GM18511 (cell line): Measurements from ENCODE around the gene DDB1.

Experiments
- ATAC-seq: cut with Tn5 transposase; IDR thresholded peaks from one replicate; pipeline ENCODE4 v1.9.1; 2021; ENCODE audit warnings: mild to moderate bottlenecking, moderate library complexity; ENCODE audit not compliant: unreplicated experiment

The DDB1 gene

DNA sequence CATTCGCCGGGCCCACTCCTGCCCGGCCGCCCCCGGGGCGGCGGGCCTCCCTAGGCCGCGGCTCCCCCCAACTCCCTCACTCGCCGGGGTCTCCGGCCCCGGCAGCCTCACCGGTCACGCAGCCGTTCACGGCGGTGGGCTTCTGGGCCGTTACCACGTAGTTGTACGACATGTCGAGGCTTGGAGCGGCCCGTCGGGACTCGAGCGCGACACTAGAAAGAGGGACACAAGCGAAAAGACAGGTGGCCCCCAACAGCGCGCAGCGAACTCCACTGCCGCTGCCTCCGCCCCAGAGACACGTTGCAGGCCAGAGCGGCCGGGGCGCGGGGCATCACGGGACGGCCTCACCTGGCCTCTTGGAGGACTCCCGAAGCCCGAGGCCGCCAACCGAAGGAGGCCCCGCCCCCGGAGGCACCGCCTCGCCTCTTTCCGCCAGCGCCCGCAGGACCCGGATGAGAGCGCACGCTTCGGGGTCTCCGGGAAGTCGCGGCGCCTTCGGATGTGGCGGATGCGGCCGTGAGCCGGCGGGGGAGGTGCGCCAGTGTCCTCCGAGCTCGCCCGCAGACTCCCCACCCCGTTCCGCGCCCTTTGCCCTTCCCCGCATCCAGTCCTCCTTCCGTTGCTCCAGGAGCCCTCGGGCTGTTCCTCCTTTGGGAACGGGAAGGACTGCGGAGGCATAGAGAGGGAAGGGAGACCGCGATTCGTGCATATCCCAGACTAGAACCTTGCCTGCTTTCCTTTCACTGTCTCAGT lies at the start of gene DDB1, which contains the start of gene TKFC:
Gene DDB1 (minus strand): TSS at position 309 of the 753 bp plus-strand sequence. CDS start 137 bp downstream, at position 172.
Gene TKFC (plus strand): TSS at position 432 of the 753 bp plus-strand sequence. CDS start 1,501 bp downstream, outside the sequence.
- peak; percentile 91 for ATAC-seq

DNA sequence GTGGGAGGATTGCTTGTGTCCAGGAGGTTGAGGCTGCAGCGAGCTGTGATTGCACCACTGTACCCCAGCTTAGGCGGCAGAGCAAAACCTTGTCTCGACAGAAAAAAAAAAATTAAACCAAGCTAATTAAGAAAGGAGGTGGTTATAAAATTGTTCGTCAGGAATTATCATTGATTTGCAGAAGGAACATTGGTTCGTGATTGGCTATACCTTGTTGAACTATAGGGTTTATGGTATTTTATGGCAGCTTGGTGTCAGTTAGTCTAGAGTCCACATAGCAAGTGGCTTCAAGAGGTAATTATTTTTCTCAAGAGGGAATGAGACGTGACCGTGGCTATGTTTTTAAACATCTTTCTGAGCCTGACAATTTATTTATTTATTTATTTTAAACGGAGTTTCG lies 48.0 kb upstream of the DDB1 start:
- ATAC-seq = no peak

DNA sequence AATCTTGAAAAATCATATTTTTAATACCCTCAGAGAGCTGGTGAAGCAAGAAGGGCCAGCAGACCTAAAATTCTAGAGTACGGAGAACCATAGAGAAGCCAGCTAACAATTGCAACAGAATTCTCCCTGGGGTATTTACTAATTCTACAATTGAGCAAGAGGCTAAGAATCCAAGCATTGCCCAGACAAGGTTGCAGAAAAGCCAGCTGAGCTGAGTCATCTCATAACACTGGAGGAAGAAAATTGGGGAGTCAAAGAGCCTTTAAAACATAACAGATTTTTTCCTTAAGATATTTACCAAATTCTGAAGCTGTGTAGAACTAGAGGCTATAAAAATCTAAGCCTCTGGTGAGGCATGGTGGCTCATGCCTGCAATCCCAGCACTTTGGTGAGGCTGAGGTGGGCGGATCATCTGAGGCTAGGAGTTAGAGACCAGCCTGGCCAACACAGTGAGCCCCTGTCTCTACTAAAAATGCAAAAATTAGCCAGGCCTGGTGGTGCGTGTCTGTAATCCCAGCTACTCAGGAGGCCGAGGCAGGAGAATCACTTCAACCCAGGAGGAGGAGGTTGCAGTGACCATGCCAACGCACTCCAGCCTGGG lies 45.9 kb upstream of the DDB1 start:
- no peak for ATAC-seq

DNA sequence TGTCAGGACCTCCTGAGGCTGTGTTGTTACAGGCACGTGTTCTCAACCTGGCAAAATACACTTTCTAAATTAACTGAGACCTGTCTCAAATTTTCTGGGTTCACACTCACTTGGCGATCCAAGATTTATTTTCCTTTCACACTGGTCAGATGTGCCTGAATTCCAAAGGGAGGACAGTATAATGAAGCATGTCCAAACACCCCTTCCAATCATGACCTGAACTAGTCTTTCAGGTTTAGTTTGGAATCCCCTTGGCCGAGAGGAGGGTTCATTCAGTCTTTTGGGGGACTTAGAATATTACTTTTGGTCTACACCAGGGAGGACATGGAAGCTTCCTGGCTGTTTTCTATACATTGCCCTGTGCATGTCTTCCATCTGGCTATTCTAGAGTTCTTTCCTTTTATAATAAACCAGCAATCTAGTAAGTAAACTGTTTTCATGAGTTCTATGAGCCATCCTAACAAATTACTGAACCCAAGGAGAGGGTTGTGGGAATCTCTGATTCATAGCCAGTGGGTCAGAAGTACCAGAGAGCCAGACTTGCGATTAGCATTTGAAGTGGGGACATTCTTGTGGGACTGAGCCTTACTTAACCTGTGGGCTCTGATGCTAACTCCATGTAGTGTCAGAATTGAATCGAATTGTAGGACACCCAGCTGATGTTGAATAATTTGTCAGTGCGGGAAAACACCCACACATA lies 44.7 kb upstream of the DDB1 start:
- no peak for ATAC-seq

DNA sequence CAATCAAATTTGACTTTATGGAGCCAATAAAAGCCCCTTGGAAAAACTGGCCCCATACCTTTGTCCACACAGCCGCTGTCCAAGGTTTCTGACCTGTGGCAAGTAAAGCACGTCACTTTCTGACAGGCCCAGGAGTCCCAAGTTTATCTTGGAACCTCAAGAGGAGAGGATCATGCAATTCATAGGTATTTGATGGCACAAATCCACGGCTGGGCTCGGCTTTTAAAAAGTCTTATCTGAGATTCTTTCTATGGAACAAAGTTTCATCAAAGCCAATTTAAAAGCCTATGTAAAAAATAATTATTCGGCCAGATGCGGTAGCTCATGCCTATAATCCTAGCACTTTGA lies 42.8 kb upstream of the DDB1 start:
- no peak for ATAC-seq

DNA sequence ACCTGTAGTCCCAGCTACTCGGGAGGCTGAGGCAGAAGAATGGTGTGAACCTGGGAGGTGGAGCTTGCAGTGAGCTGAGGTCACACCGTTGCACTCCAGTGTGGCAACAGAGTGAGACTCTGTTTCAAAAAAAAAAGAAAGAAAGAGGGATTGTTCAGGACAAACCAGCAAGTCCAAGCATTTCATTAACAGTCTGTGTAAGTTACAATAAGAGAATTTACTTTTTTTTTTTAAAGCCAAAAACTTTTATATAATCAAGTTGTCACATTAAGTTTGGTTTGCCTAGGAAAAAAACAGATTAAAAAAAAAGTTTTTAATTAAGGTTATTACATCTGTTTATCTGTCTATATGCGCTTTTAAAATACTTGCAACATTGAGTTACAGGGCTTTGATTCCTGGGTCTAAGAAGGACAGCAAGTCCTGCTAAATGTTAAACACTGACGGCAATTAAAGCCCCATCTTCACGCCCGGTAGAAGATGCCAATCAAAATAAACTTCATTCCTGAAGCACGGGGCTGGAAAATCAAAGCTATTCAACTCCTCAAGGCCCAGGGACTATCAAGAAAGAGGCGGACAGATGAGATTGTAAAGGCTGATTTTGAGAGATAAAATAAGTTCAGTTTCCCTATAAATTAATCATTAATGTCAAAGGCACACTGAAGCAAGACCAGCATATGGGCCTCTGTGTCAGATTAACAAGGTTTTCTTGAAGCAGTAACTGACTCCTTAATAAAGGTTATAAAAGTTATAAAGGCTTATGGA lies 39.9 kb upstream of the DDB1 start:
- ATAC-seq = no peak

DNA sequence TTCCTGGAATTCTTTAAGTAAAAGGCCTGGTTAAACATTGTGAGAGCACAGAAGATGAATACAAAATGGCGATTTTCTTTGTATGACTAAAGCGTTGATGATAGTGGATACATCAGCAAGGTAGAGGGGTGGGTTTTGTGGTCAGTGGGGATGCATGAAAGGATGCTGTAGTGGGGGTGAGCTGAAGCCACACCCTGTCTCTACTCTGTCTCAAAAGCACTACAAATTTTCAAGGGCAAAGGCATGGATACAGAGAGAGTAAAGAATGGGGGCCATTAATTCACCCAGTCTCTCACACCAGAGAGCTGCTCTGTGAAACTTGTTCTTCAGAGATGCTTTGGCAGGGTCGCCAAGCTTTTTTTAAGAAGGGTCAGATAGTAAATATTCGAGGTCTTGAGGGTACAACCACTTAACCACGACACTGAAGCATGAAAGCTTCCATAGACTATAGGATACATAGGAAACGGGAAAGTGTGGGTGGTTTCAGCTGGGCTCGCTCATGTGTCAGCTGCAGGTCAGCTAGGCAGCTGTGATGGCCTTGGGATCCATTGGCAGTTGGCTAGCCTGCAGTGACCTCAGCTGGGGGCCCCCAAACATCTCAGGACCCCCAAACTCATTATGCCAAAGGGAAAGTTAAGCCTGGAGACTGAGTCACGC lies 37.6 kb upstream of the DDB1 start:
- ATAC-seq = peak; percentile 20

DNA sequence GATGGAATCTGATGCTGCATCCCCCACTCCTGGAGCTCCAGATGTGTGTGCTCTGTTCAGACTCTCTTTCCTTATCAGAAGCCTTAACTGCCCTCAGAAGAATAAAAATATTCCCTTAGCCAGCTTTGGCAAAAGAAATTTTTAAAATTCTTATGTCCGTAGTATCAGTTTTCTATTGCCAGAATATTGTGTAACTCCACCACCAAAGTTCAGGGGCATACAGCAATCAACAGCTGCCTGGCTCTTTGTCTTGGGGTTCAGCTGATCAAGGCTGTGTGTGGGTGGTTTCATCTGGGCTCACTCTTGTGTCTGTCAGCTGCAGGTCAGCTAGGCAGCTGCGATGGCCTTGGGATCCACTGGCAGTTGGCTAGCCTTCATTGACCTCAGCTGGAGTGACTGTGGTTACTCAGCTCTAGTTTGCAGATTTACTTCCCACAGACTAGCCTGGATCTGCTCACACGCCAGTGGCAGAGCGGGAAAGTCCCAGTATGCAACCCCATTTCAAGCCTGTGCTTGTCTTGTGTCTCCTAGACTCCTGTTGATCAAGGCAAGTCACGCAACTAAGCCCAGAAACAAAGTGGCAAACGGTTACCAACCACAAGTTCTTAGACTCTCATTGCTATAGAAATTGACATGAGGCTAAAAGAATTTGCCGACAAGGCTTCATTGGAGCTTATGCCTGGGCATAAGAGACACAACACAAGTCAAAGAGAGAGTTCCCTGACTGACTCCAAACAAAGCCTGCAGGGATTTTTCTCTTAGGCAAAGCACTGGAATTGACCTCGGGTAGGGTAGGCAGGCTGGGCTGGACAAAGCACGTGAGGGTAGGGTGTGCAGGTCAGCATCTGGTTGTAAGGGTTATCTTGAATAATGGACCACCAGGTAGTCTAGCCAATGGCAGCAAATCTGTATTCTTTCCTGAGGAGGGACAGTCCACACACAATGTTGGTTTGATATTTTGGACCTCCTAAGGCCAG lies 36.8 kb upstream of the DDB1 start:
- ATAC-seq = peak; percentile 72

DNA sequence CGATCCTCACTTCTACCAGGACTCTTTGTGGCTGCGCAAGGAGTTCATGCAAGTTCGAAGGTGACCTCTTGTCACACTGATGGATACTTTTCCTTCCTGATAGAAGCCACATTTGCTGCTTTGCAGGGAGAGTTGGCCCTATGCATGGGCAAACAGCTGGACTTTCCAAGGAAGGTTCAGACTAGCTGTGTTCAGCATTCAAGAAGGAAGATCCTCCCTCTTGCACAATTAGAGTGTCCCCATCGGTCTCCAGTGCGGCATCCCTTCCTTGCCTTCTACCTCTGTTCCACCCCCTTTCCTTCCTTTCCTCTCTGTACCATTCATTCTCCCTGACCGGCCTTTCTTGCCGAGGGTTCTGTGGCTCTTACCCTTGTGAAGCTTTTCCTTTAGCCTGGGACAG lies 35.7 kb upstream of the DDB1 start:
- no peak for ATAC-seq

DNA sequence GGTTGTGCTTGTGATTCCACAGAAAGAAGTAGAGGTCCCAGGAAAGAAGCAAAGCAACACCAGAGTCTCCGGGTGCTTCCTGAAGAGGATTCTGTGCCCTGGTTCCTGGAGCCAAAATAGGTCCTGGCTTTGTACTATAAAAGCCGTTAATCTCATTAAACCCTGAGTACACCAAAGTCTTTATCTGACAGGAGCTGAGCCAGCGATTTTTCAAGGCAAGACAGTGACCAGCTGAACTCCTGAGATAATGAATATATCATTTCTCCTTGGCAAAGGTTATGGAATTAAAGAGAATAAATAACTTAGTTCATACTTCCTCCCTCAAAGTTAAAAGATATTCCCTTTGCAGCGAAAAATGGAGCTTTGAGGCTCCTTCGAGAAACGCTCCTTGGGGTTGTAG lies 34.5 kb upstream of the DDB1 start:
- ATAC-seq = no peak

DNA sequence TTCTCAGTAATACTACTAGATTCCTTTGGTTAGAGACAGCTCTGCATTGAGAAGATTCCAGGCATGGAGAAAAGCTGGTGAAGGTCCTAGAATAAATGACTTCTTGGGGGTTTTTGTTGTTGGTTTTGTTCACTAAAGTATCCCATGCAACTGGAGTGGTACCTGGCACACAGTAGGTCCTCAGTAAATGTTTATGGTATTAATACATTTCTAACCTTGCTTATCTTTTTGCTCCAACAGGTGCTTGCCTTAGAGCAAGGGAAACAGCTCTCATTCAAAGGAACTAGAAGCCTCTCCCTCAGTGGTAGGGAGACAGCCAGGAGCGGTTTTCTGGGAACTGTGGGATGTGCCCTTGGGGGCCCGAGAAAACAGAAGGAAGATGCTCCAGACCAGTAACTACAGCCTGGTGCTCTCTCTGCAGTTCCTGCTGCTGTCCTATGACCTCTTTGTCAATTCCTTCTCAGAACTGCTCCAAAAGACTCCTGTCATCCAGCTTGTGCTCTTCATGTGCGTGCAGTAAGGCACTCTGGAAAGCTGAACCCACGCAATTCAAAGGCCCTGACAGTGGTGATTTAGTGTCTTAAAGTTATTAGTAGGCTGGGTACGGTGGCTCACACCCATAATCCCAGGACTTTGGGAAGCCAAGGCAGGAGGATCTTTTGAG lies 31.2 kb upstream of the DDB1 start:
- ATAC-seq = no peak

DNA sequence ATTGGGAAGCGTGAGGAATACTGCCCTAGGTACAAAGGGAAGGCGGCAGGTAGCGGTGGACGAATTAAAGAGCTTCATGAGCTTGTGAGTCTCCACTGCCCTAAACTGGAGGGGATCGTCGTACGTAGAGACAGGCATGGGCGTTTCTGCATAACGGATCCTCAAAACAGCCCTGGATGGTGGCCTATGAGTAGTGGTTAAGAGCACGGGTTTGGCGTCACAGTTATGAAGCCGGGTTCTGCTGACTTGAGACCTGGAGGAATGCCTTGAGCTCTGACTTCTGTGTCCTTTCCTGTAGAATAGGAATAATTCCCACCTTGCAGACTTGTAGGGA lies 29.6 kb upstream of the DDB1 start:
- peak; percentile 3 for ATAC-seq

DNA sequence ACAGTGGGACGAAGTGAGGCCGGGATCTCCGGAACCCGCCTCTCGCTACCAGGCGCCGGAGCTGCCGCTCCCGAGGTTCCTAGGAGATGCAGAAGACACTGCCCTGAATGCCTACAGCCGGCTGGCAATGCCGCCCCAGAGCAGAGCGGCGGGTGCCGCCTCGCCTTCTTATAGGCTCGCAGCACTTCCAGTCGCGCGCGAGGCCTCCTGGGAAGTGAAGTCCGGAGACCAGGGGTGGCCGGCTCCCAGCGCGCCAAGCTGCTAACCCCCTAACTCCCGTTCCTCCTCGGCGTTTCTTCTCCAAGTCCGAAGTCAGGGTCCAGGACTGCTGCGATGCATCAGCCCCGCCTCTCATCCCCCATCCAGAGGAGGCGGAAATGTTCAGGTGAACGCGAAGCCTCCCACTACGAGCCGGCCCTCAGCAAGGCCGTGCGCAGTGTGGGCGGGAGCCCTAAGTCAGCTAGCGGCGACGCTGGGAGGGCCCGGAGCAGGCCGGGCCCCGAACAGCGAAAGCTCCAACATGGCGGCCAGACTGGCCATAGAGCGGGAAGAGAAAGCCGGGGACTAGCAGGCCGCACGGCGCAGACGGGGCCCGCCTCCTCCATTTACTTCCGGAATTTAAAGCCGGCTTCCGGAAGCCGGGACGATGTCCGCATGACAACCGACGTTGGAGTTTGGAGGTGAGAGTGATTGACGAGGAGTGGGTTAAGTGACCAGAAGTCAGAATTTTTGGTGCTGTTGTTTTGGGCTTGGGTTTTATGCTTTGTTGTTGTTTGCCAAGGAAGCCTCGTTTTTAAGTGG lies 29.0 kb upstream of the DDB1 start, which contains the start of the genes CYB561A3 and TMEM138:
Gene CYB561A3 (minus strand): TSS at position 142 of the 801 bp plus-strand sequence. CDS start 5,169 bp downstream, outside the sequence.
Gene TMEM138 (plus strand): TSS at position 634 of the 801 bp plus-strand sequence. CDS start 2,017 bp downstream, outside the sequence.
- peak; percentile 79 for ATAC-seq

DNA sequence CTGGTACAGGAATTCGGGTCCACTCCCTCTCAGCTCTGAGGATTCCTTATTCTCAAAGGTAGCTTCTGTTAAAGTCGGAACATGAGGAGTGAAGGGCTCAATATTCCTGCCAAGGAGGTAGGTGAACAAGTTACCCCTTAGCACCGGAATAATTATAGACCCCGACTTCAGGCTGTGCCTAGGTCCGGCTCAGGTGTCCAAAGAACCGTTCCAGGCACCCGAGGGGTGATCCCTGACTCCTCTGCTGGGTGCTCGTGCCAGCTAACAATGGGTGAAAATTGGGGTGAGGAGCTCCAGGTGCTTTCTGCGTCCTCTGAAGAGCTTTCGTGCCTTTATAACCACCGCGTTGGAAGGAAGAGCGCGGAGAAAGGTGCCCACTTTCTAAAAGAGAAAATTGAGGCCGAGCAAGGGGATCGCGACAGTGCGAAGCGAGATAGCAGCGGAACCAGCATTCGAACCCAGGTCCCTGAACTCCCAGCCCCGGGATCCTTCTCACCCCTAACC lies 28.4 kb upstream of the DDB1 start:
- ATAC-seq = peak; percentile 2

DNA sequence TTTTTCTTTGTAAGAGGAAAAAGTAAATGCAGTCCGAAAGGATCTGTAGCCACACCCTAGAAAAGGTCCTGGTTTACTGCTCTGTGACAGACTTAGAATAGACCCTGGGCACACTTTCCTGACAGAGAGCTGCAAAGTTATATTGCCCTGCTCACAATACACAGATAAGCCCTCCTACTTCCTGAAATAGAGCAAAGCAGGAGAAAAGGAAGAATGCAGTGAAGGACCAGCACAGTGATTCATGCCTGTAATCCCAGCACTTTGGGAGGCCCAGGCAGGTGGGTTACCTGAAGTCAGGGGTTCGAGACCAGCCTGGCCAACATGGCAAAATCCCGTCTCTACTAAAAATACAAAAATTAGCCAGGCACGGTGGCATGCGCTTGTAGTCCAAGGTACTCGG lies 26.6 kb upstream of the DDB1 start:
- ATAC-seq = no peak

DNA sequence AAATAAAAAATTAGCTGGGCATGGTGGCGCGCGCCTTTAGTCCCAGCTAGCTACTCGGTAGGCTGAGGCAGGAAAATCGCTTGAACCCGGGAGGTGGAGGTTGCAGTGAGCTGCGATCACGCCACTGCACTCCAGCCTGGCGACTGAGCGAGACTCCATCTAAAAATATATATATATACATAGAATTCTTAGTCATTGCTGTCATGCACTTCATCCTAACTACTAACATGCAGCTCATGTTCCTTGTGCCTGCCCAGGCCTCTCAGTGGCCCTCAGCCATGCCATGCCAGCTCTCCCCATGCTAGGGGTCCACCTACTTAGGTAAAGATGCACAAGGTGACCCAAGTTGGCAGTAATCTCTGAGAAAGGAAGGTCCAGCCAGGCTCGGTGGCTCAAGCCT lies 25.7 kb upstream of the DDB1 start:
- no peak for ATAC-seq

DNA sequence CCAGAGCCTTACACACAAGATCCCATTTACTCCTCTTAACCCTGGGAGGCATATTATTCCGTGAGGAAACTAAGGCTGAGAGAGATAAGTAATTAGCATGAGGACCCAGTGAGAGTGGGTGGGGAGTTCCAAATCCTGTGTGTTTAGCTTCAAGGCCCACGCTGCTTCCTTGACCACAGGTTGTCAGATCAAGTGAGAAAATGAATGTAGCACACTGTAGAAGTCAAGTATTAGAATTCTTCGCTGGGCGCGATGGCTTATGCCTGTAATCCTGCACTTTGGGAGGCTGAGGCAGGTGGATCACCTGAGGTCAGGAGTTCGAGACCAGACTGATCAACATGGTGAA lies 25.0 kb upstream of the DDB1 start:
- ATAC-seq = no peak
